RPMI7951 (cell line): Measurements from ENCODE around the gene KIF12. TPM values are rescaled to one million over a fixed set of nuclear protein-coding genes. Genes with fewer than 3 reads are reported as not detected.
"Not testable (repeated sequence)": the region's sequence is repeated elsewhere in the genome, so short reads cannot be mapped to it uniquely, and the experiment has no call there.

Experiments used
- DNase-seq: peaks from one replicate; pipeline ENCODE4 v3.0.0-alpha.2; 2012; ENCODE audit warnings: low read depth
- total RNA-seq: library from RNA; depleted of rRNA; stranded (reverse); fragments of >200 nt; shearing (Covaris generic); gene quantifications from 2 replicates; pipeline ENCODE4 v1.2.3, GENCODE V29; 2014

KIF12 gene
- total RNA-seq, 1 experiment from 2014 or later, result 0.36 TPM

DNA sequence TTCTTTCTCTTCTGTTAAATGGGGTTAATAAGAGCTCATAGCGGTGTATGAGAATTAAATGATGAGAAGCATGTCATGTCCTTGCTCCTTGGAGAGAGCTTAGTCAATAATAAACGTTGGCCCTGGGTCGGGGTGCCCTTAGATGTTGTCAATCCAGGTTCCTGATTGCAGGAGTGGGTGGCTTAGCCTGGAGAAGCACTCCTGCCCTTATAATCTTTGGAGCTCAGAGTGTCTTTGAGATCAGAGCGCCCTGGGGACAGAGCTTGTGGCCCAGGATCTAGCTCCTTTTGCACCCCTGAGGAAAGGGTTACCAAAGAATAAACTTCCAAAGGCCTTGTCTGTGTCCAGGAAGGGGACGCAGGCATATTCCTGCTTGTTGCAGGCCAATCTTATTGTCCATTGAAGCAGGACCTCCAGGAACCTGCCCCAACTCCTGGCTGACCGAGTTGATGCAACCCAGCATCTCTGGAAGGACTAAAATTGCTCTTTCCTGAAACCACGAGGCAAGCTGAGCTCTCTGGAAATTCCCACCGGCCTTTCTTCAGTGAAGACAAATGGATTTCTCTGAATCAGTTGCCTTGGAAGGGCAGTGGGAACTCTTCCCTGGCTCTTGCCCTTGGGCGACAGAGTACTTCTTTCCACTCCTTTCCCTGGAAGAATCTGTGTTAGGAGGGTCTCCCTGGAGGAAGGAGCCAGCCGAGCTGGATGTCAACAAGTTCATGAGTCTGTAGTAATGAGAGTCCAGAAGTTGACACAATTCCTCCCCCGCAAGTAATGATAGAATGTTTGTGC is 14.6 kb downstream of the KIF12 start:
- DNase-seq, result no peak

DNA sequence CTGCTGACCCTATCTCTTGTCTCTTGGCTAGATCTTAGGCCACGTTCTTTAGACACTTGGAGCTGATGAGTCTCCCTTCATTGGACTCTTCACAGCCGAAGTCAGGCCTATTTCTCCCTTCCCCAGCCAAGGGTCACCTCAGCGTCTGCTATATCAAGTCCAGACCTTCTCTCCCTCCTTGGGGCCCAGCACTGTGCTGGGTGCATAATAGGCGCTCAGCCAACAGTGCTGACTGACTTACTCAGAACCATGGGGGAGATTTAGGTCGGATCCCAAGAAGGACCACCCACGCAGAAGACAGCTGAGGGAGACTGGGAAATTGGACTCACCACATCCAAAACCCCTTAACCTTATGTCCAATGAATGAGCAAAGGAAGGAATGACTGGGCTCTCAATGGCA is 15.4 kb downstream of the KIF12 start:
- no peak for DNase-seq

DNA sequence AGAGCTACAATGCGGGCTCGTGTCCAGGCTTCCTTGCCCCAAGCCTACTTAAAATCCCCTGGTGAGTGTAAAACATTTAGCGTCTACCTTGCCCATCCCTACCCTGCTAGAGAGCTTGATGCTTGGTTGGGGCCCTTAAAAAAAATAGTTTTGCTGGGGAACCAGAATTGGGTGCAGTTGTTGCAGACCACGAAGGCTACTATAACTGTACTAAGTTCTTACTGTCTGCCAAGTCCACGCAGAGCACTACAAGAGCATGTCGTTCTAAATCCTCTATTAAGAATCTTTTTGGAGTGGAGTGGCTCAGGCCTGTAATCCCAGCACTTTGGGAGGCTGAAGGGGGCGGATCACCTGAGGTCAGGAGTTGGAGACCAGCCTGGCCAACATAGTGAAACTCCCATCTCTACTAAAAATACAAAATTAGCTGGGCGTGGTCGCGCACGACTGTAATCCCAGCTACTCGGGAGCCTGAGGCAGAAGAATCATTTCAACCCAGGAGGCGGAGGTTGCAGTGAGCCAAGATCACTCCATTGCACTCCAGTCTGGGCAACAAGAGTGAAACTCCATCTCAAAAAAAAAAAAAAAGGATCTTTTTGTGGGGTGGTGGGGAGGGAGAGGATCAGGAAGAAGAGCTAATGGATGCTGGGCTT is 16.2 kb downstream of the KIF12 start:
- not testable (repeated sequence) for DNase-seq

DNA sequence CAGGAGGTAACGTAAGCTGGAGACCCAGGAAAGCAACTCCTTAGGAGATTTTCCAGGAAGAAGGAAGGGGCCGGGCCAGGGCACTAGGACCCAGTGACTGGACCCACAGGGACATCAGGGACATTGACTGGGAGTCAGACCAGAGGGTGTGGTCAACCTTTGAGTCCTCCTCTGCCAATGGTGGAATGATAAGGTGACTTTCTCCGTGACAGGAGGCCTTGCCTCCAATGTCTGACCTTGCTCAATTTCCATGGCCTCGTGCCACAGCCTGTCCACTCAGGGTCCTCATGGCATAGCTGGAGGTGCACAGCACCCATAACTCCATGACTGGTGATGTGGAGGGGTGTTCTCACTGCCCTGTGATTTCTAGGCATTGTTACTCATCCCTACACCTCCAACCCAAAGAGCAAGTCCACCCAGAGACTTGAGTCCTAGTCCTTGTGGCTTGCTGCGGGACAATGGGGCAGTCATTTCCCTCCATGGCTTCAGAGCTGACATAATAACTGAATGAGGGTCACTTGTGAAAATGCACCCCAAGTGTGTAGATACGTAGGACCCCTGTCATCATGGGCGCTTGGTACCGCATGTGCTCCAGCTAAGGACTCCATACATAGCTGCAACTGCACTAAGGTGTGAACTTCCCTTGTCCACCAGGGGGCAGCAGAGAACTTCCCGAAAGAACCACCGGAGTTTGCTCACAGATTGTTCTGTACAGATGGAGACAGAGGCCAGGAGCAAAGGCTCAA is 16.9 kb downstream of the KIF12 start:
- peak; percentile 78 for DNase-seq

DNA sequence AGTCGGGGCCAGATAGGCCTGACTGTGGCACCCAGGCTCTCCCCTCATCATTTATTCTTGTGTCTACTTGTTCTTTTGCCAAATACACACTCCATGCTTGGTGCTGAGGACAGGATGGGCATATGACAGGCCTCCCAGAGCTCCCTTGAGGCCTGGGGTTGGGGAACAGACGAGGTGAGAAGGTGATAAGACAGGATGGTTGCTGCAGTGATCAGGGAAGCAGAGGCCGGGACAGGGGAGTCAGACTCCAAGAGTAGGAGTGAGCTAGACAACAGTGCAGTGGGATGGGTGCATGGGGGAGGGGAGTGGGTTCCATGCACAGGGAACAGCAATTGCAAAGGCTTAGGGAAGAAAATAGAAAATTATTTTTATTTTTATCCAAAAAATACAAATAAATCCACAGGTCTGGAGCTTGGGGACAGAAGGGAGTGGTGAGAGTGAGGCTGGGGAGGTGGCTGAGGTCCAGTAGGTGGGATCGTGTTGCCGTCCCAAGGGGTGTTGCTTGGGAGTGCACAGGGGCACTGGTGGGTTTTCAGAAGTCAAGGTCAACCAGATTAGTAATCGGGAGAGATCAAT is 17.6 kb downstream of the KIF12 start:
- DNase-seq, result no peak

DNA sequence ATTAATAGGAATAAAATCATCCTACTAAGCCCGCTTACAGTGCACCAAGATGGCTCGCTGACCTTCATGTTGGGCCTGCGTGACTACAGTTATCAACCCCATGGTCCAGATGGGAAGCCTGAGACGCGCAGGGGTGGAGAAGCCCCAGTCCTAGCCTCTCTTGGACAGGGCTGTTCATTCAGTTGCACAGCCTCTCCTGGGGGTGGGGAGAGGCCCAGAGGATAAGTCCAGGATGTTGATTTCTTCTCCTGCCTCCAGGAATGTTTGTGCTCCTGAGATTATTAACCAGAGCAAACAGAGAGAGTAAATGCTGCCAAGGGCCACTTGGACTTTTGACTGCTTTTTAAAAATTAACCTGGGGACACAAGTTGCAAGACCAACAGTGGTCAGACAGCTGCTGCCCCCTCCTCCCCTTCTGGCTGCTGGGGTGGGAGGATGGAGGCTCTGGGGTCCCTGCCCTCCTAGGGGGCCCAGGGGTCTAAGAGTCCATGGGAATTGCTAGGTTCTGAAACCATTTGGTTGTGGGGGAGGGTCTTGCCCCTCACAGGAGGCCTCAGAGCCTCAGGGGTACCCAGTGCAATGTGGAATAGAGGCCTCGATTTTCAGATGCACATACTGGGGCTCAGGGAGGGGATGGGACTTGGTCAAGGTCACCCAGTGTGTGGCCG is 18.2 kb downstream of the KIF12 start:
- DNase-seq, result no peak

DNA sequence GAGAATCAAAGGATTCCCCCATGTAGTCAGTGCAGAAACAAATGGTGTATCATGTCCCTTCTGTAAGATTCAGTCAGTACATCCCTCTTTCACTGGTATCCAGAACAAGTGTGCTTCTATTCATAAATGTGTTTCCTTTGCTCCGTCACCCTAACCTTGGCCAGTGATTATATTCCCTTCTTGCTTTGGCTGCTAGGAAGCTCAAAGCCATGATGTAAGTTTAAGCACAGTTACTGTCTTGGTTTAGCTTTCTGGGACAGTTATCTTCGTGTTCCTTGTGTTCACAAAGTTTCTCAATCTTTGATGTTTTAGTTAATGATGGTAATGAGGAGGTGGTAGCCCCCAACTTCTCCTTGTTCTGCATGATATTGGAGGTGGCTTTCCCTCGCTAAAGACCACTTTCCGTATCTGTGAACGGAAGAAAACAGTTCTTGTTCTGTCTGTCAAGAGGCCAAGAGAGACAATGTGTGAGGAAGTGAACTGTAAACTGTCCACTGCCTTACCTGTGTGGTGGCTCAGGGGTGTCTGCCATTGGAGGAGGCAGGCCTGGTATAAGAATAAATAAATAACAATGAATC is 18.8 kb downstream of the KIF12 start:
- DNase-seq, result no peak

DNA sequence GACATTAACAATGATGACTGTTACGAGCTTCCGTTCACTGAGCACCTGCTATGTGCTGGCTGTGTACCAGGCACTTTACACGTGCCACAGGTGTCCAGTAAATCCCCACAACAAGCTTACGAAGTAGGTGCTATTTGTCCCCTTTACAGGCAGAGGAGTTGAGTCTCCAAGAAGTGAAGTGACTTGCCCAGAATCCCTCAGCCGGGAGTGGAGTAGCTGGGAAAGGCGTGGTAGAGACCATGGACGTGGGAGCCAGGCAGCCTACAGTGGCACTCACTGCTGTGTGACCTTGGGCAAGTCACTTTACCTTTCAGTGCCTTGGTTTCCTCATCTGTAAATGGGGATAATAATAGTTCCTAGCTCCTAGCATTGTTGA is 20.3 kb downstream of the KIF12 start:
- DNase-seq, result no peak

DNA sequence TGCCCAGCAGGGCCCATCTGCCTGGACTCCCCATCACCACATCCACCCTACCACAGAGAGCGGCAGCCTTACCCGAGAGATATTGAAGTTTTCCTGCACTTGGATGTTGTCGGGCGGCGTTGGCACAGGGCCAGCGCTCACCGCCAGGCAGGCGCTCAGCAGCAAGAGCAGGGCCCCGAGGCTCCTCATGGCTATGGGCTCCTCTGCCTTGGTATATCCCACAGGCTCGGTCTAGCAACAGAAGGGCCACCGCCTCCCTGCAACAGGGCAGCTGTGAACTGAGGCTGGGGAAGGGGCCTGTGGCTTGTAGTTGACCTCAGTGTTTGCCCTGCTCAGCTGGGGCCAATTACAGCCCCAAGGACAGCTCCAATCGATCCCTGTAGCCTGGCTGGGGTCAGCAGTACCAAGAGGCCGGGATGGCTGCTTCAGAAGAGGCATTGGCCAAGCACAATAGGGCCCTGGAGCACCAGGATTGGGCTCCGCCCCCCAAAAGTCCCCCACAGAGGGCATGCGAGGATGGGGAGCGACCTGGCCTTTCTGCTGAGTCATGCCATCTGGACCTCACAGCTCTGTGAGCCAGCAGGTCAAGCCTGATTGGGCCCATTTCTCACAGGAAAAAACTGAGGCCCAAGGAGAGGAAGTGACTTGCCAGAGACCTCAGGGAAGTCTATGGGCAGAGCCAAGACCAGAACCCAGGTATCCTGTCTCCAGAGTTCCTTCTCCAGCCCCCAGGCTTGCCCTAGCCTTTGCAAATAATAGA is 20.9 kb downstream of the KIF12 start, which contains the start of gene AMBP:
TSS of gene AMBP (minus strand) at position 280 of the 760 bp plus-strand sequence. CDS start at position 189, 91 bp downstream.
- peak; percentile 39 for DNase-seq

DNA sequence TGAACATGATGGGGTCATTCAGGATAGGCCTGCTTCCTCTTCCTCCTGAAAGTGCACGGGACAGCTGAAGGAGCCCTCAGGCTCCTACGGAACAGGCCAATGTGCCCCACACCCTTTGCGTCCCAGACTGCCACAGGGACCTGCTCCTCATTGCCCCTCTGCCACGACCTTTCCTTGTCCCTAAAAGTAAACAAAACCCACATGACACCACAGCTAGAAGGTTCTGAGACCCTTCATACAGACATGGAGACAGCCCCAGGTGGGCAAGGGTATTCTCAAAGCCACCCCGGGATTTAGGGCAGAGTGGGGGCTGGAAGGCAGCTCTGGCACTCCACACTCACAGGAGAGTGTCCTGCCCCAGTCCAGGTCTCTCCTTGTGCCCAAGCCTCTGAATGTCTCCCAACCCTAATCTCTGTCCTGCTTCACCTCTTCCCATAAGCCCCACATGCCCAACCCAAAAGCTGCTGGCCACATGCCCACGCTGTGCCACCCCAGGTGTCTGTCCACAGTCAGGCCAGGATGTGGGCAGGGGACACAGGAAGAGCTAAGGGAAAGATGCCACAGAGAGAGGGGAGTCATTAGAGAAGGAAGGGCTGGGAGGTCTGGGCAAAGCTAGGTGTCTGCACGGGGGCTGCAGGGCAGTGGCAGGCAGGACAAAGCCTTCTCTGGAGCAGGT is 21.8 kb downstream of the KIF12 start:
- DNase-seq, result no peak

DNA sequence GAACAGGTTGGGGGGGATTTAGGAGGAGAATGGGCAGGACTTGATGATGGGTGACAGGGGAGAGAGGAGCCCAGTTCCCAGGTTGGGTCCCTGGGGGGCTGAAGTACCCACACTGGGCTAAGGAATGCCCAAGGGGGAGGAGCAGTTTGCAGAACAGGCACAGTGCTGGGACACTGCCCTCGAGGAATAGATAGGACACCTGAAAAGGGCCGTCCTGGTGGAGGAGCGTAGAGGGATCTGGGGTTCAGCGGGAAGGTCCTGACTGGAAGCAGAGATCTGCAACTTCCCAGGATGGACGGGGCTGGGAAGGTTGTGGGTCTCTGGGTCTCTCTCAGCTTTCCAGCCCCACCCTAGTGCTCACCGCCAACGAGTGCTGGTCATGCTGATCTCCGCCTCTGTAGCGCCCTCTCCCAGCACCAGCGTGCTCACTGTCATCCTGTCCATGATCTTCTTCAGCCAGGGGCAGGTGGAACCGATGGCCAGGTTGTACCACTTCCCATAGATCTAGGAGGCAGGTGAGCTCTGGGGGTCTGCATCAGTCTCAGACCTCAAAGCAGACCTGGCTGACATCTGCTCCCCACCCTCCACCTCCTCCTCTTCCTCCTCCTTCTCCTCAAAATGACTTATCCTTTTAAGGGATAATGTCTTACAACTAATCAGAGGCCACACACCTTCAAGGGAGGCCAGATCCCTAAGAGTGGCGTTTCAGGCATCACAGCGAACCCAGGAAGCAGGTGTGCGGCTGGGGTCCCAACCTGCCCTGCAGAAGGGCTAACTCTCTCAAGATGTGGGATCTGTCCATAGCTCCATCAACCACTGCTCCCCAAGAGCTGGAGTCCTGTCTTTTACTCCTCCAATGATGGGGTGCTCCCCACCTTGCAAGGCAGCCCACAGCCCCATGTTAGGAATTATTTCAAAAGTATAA is 22.6 kb downstream of the KIF12 start:
- no peak for DNase-seq

DNA sequence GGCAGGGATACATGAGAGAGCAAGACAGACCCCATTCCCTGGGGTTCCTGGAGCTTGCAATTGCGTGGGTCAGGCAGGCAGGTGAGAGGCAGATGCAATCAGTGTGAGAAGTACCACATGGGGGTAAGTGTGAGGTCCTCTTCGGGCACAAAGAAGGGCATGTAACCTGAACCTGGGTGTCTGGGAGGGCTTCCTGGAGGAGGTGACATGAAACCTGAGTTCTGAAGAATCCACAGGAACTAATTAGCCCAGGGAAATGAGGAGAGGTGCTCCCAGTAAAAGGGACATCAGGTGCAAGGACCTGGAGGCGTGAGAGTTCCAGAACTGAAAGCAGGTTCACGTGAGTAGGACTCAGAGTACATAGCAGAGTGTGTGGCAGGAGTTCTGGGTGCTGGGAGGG is 23.5 kb downstream of the KIF12 start:
- DNase-seq, result no peak

DNA sequence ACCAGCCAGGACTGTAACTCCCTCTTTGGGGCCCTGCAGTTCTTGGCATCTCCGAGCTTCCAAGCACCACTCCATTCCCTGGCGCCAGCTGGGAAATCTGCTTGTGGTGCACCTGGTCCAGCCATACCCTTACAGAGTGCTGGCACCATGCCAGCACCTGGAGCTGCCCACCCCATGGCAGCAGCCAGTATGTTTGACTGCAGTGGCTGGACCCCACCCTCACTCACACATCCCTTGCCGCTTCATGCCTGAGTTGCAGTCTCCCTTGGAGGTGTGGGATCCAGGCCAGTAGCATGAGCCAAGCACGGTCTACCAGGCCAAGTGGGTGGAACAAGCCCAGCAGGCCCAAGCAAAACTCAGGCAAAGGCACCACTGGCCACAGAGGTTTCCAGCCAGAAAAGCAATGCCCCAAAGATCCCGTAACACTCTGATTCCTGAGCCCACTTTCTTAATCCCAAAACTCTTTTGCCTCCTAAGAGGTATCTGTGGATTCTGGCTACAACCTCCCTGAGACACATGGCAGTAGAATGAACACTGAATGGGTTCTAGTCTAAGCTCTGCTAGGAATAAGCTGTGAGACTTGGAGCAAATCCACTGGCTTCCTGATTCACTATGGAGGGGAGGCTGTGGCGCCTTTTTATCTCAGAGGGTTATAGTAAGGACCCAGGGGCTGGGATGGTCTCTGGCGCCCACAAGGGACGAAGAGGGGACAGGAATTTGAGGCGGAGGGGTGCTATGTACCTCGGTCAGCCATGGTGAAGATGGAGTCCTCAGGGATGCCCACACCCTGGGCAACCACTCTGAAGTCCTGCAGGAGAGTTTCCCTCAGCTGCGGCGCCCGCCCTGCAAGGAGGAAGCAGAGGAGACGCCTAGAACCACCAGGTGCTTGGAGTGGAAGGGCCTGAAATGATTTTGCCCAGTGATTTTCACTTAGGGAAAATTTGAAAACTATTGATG is 26.6 kb downstream of the KIF12 start:
- DNase-seq, result no peak

DNA sequence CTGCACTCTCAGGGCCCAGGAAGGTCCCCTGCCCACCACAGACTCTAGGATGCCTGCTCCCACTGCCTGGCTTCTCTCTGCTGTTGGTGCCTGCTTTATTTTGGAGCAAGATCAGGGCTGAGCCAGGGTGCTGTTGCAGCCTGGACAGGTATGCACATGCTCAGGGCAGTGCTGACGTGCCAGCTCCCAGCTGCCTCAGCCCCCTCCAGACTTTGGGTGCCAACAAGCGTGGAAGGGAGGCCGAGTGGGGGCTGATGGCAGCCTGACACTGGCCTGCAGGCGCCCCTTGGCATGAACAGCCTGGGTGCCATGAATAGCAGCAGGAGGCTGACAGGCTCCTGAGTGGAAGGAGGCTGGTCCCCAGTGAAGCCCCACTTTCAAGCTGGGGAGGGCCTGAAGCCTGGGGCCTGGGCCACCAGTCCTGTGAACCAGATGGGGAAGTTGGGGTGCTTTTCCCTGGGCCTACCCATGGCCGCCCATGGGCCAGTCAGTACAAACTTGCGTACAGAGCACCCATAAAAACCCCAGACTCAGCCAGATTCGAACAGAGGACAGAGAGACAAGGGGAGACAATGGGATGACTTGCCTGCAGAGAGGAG is 27.8 kb downstream of the KIF12 start:
- no peak for DNase-seq

DNA sequence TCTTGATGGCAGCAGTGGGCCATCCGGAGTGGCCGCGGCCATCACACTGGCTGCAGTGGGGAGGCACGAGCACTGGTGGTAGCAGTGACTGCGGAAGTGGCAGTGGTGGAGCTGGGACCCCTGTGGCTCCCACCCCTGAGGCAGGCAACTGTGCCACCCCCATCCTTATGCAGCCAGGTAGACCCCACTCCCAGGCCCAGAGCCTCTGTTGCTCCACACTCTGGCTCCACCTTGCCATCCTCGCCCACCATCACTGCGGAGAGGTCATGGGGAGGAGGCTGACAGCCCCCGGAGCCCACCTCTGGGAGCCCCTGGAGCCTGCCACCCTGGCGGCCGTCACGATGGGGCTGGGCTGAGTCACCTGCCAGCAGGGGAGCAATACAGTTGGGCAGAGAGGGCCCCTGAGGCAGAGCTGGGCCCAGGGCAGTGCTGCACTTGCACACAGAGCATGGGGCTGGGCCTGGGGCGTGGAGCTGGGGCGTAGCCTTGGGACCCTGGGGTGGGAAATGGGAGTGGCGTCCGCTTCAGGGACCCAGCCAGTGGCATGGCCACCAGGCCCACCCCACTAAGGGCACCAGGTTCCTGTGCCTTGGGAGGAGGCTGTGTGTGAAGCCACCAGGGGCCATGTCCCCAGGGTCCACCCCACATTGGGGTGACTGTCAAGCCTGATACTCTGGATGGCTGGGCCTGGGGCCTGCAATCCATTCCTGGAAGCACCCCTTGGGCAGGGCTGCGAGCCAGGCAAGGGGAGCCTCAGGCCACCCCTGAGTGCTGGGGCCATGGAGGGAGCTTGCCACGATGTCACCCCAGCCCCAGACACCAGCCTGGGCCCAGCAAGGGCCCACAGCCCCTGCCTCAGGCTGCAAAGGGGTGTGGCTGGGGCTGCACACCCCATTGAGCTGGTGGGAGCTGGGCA is 28.6 kb downstream of the KIF12 start:
- no peak for DNase-seq

DNA sequence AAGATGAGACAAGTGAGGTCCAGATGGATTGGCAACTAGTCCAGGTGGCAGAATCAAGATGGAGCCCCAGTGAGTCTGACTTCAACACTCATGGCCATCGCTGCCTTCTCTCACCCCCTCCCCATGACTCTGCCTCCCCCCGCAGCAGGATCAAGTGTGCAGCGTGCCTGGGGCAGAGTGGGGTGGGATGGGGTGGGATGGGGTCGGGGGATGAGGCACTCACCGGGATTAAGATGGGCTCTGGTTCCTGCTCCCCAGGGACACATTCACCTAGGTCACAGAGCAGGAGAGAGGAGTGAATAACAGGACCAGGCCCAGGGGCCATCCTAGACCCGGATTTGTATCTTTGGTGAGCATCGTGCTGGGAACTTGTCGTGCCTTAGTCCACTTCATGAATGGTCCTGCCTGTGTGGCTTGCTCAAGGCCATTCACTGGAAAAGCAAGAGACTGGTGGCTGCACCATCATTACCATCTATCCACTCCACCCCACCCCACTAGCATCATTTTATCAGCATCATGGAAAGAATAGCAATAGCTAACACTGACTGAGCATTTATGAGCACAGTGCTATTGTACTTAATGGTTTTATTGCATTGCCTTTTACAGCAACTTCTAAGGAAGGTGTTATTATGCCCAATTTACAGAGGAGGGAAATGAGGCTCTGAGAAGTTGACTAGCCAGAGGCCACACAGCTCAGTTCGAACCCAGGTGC is 29.5 kb downstream of the KIF12 start:
- DNase-seq, result no peak
